Tongue (tissue), 2 donors: Measurements from ENCODE around the gene C9orf50. TPM values are rescaled to one million over a fixed set of nuclear protein-coding genes. Genes with fewer than 3 reads are reported as not detected.

Experiments
- DNase-seq: peaks from one replicate; pipeline ENCODE4 v3.0.0-alpha.2; 2015
- total RNA-seq: library from RNA; depleted of rRNA; stranded (reverse); fragments of >200 nt; gene quantifications from one replicate; pipeline ENCODE4 v1.2.3, GENCODE V29; 2014

Gene C9orf50
- total RNA-seq, 1 donor from 2014 or later, result not detected

GRCh38 chr9:129590466-129590865 lies 30.4 kb downstream of the C9orf50 start:
- no peak for DNase-seq

DNA sequence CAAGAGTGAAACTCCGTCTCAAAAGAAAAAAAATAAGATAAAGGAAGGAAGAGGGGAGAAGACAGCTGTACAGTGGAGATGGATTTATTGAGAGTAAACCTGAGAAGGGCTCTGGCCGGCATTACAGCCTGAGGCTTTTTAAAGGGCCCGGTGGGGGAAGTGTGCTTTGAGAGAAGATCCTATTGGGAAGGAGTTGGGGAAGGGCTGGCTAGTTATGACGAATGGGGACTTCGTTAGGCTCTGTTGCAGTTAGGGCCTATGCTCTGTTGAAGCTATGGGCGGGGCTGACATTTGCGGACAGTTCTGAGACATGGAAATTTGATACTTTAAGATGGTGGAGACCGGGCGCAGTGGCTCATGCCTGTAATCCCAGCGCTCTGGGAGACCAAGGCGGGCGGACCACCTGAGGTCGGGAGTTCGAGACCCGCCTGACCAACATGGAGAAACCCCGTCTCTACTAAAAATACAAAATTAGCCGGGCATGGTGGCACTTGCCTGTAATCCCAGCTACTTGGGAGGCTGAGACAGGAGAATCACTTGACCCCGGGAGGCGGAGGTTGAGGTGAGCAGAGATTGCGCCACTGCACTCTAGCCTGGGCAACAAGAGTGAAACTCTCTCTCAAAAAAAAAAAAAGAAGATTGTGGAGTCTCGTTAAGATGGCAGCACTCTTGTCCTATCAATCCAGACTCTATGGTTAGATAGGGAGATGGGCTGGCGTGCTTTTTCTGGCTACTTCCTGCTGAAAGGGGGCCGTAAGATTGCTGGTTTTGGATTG lies 33.2 kb downstream of the C9orf50 start:
- peak; percentile 86 for DNase-seq

DNA sequence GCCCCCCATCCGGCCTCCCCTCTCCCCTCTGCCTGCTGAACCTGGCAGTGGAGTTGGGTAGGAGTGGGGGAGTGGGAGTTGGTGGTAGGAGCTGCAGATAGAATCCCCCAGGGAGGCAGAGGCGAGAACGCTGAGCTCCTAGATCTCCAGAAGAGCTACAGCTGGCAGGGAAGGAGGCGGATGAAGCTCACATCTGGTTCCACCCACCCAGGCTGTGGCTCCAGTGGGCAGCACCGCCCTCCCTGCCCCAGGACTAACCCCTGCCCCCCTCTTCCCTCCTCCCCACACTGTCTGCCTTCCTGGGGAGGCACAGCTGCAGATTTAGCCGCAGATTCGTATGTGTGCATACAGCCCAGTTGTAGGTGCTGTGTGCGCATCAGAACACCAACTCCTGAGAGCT lies 34.2 kb downstream of the C9orf50 start:
- peak; percentile 76 for DNase-seq

GRCh38 chr9:129586245-129586644 lies 34.7 kb downstream of the C9orf50 start:
- no peak for DNase-seq

GRCh38 chr9:129585352-129585751 lies 35.5 kb downstream of the C9orf50 start:
- DNase-seq, result no peak

GRCh38 chr9:129584136-129584535 lies 36.8 kb downstream of the C9orf50 start:
- peak; percentile 88 for DNase-seq

GRCh38 chr9:129583308-129584038 lies 37.4 kb downstream of the C9orf50 start:
- no peak for DNase-seq

DNA sequence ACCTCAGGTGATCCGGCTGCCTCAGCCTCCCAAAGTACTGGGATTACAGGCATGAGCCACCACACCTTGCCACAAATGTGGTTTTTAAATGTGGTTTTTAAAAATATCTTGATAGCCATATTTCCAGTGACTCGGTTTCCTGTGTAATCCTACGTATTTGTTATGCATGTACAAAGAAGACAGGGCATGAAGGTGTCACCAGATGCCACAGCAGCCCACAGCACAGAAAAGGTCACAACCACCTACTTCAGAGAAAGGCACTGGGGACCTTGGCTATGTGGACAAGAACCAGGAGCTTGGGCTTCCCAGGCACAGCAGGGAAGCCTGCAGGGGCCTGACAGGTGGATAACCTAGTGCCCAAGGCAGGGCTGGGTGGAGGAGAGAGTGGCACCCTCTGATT lies 38.0 kb downstream of the C9orf50 start:
- DNase-seq, result no peak

- no peak for DNase-seq
These were observed 39.3 kb downstream of the C9orf50 start for GRCh38 chr9:129581505-129582189.

DNA sequence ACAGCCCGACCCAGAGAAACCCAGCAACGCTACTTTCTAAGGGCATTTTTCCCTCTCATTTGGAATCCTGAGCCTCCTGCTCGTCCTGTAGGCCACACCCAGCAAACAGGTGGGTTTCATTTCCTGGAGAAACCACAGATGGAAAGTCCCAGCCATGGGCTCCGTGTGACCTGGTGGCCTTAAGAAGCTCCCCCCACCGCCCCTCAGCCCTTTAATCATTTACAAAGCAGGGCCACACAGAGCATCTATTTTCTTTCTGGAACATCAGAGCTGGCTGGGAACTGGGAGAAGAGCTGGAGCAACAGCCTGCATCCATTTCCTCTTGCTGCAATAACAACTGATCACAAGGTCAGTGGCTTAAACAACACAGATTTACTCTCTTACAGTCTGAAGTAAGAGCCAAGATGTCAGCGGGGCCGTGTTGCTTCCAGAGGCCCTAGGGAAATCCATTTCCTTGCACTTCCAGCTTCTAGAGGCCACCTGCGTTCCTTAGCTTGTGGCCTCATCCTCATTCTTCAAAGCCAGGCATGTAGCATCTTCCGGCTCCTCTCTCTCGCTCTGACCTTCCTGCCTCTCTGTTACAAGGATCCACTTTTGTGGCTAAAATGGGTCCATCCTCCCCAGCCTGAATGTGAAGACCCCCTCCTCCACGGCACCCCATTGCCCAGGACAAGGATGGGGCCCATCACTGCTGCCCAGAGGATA lies 40.5 kb downstream of the C9orf50 start:
- DNase-seq, result no peak

GRCh38 chr9:129579294-129579693 lies 41.6 kb downstream of the C9orf50 start:
- no peak for DNase-seq

GRCh38 chr9:129576546-129577543 lies 44.1 kb downstream of the C9orf50 start:
- DNase-seq, result no peak

GRCh38 chr9:129575818-129576217 lies 45.1 kb downstream of the C9orf50 start:
- DNase-seq, result no peak

DNA sequence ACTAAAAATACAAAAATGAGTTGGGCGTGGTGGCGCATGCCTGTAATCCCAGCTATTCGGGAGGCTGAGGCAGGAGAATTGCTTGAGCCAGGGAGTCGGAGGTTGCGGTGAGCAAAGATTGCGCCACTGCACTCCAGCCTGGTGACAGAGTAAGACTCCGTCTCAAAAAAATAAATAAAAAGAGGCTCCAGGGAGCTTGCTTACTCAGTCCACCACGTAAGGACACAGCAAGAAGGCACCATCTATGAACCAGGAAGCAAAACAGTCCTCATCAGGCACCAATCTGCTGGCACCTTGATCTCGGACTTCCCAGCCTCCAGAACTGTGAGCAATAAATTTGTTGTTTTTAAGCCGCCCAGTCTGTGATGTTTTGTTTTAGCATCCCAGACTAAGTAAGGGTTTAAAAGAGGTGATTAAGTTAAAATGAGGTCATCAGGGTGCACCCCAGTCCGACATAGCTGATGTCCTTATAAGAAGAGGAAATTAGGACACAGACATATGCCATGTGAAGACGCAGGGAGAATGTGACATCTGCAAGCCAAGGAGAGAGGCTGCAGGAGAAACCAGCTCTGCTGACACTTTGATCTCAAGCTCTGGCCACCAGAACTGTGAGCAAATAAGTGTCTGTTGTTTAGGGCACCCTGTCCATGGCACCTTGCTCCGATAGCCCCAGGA lies 45.9 kb downstream of the C9orf50 start:
- DNase-seq, result no peak

DNA sequence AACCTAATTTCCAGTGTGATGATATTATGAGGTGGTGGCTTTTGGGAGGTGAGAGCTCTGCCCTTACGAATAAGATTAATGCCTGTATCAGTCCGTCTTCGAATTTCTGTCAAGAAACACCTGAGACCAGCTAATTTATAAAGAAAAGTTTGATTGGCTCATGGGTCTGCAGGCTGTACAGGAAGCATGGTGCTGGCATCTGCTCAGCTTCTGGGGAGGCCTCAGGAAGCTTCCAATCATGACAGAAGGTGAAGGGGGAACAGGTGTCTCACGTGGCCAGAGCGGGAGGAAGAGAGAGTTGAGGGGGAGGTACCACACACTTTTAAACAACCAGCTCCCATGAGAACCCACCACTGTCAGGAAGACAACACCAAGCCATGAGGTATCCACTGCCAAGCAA lies 46.9 kb downstream of the C9orf50 start:
- DNase-seq, result no peak

DNA sequence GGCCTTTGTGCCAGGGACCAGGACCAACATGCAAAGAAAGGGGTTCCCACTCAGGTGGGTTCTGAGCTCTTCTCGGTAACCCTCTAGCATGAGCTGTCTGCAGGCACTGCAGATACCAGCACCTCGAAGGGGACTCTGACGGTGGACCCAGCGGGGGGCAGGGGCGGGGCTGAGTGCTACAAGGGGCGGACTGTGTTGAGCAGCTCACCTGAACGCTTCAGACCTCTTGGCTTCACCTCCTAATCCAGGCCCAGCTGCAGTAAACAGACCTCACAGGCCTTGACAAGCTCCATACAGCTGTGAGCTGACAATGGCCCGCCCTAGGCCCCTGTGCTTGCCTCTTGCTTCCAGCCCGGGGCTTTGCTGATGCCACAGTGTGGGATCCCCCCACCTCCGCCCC lies 48.4 kb downstream of the C9orf50 start:
- DNase-seq, result no peak

- DNase-seq, result no peak
These were observed 48.9 kb downstream of the C9orf50 start for GRCh38 chr9:129572052-129572425.

DNA sequence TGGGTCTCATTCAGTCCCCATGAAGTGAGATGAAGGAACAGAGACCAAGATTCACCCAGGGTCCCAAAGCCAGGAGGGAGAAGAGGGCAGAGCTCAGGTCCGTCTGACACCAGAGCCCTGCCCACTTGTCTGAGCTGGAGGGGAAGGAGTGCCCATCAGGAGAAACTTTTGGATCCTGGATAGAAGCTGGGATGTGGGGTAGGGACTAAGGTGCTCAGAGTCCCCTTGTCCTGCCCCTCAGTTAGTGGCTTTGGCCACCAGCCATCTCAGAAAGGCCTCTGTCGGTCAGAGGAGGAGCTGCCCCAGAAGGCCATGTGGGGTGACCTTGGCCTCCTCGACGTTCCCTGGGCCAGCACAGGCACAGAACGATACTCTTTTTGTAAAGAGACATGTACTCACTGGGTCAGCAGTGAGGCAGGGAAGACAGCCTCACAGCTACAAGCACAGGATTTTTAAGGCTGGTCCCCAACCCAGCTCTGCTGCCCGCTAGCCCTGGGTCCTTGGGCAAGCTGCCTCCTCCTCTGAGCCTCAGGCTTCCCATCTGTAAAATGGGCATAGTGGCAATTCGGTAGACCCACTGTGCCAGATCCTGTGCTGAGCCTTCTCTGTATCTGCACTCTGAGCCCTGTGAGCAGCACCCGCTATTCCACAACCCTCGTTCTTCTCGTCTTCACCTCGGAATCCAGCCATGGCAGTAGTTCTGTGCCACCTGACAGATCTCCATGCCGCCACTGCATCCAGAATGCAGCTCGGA lies 49.4 kb downstream of the C9orf50 start:
- DNase-seq, result no peak

DNA sequence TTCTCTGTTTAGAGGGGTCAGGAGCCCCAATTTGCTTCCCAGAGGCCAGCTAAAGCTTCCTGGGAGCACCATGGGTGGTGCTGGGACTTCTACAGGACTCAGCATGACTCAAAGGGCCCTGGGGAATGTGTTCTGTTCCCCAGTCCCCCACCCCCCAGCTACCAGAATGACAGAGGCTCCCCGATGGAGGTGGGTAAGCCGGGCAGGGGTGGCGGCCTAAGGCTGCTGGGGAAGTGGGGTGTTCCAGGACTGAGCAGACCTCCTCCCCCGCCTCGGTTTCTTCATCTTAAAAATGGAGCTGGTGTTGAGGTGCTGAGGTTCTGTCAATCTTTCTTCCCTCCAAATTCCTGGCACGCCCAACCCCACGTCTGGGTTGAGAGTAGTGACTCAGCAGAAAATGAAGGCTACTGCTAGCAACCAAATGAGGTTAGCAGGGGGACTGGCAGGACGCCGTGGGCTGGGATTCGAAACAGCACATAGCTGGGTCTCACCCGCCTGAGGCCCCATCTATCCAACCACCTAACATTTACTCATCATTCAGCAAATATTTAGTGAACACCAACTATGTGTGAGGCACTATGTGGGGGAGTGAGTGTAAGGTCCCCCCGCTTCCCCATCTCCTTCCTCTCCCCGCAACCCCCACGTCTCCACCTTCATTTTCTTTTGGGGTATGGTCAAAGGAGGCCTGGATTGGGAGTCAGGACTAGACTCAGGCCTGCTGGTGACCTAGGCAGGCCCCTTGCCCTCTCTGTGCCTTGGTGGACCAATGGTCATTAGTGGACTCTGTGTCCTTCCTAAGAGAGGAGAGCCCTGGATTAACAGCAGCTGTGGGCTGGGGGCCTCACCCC lies 50.2 kb downstream of the C9orf50 start:
- peak; percentile 65 for DNase-seq
